Stomach (tissue), 9 donors: ENCODE measurements around the gene FAM9C. TPM values are rescaled to one million over a fixed set of nuclear protein-coding genes. Genes with fewer than 3 reads are reported as not detected.

Experiments used
- DNase-seq, 2 donors: peaks; one replicate each; pipeline versions ENCODE4 v3.0.0 to v3.0.0-alpha.2; 2013 to 2019
- H3K27ac ChIP-seq, 5 donors: fragments of 200-600 bp in 4 of 5; sonication (generic) in 4 of 5; one replicate each; pipeline ENCODE4 v1.5.1; 2013 to 2019; ENCODE audit warnings: mild to moderate bottlenecking in 1 of 5, moderate library complexity in 1 of 5
- H3K27me3 ChIP-seq, 3 donors: fragments of 200-600 bp; sonication (generic); one replicate each; pipeline ENCODE4 v1.5.1; 2017 to 2019; ENCODE audit warnings: mixed run types in 1 of 3
- H3K36me3 ChIP-seq, 4 donors: fragments of 200-600 bp; sonication (generic); 1 replicate in 3 of 4; 2 replicates in 1 of 4; pipeline ENCODE4 v1.5.1; 2016 to 2019
- H3K4me1 ChIP-seq, 4 donors: fragments of 200-600 bp; sonication (generic); one replicate each; pipeline ENCODE4 v1.5.1; 2016 to 2019
- H3K4me3 ChIP-seq, 4 donors: fragments of 200-600 bp; sonication (generic) in 3 of 4; one replicate each; pipeline ENCODE4 v1.5.1; 2016 to 2019; ENCODE audit warnings: mild to moderate bottlenecking in 1 of 4
- H3K9me3 ChIP-seq, 4 donors: fragments of 200-600 bp; sonication (generic); one replicate each; pipeline ENCODE4 v1.5.1; 2016 to 2019
- CTCF ChIP-seq, 7 experiments: fragments of 450-650 bp in 4 of 7; fragments of 200-600 bp in 3 of 7; sonication (generic) in 3 of 7; IDR thresholded peaks; one replicate each; pipeline ENCODE4 v1.5.1; 2016 to 2019; ENCODE audit warnings: antibody characterized with exemption in 7 of 7, control low read depth in 2 of 7, mild to moderate bottlenecking in 1 of 7
- EP300 ChIP-seq: sonication (generic); formaldehyde crosslinking; IDR thresholded peaks from one replicate; pipeline ENCODE4 v1.6.1; 2017; ENCODE audit warnings: antibody characterized with exemption
- POLR2A ChIP-seq, 4 donors: fragments of 450-650 bp; IDR thresholded peaks; one replicate each; pipeline ENCODE4 v1.6.1; 2016; ENCODE audit warnings: antibody characterized with exemption in 4 of 4, control low read depth in 2 of 4, mild to moderate bottlenecking in 1 of 4, moderate library complexity in 1 of 4
- POLR2AphosphoS5 ChIP-seq, 3 donors: sonication (generic); formaldehyde crosslinking; IDR thresholded peaks; one replicate each; pipeline ENCODE4 v1.6.1; 2016; ENCODE audit warnings: antibody characterized with exemption in 3 of 3
- WGBS, 5 donors: extraction: QIAGEN DNeasy Blood & Tissue Kit in 3 of 5; methylation state at CpG; one replicate each; pipeline versions ENCODE4 v1.1.5 to v1.1.7; 2013 to 2018; 5-methylcytosine and 5-hydroxymethylcytosine counted together
- intact Hi-C: fragments of 100-400 bp; cut with DNase I; formaldehyde crosslinking; loops from one replicate; pipeline ENCODE4 v1.15.1; 2023; ENCODE audit warnings: low total_unique reads
- polyA plus RNA-seq, 3 donors: library from polyadenylated mRNA; stranded (reverse); fragments of 200-250 nt; gene quantifications; one replicate each; pipeline ENCODE4 v1.2.3, GENCODE V29; 2013
- total RNA-seq, 5 donors: library from RNA; depleted of rRNA; stranded (reverse); fragments of >200 nt; gene quantifications; one replicate each; pipeline versions ENCODE4 v1.1.0 to v1.2.3, GENCODE V29; 2014 to 2016
- donor health status: healthy with polysubstance abuse.
- donor health status: Bipolar disorder and iron deficiency.
- donor health status: healthy.

The FAM9C gene
- total and polyA plus RNA-seq, 8 donors, result 0.18 to 0.31 TPM; not detected in 6

GRCh38 chrX:13046141-13046855 is 1.9 kb upstream of the FAM9C start:
- intact Hi-C loops, result no loop called here
- H3K27me3 ChIP-seq, result no peaks in the 10 kb centered on the region
- H3K27ac ChIP-seq, result no peak overlapping the region
- H3K4me1 ChIP-seq, result no peaks in the 10 kb centered on the region
- no peak overlapping the region for H3K4me3 ChIP-seq
- TF ChIP-seq CTCF (IDR thresholded peaks at IDR 0.05) (no peak), POLR2A (IDR thresholded peaks at IDR 0.05) (no peak), POLR2AphosphoS5 (IDR thresholded peaks at IDR 0.05) (no peak), EP300 (no peak)
- H3K36me3 ChIP-seq, result no peaks in the 10 kb centered on the region
- no peaks in the 10 kb centered on the region for H3K9me3 ChIP-seq
- 44 to 76% (median 63%) methylated on average over 1 of the region's 1 CpG for WGBS, 5 donors
- DNase-seq, result no peak

GRCh38 chrX:13043938-13044337 is 482 bp downstream of the FAM9C start:
- Histone ChIP-seq H3K4me3 (no peak overlapping the region), H3K36me3 (no peaks in the 10 kb centered on the region), H3K27ac (no peak overlapping the region), H3K4me1 (no peaks in the 10 kb centered on the region), H3K27me3 (no peaks in the 10 kb centered on the region), H3K9me3 (no peaks in the 10 kb centered on the region)
- TF ChIP-seq POLR2AphosphoS5 (IDR thresholded peaks at IDR 0.05), result no peak
- TF ChIP-seq CTCF (IDR thresholded peaks at IDR 0.05), result no peak
- TF ChIP-seq POLR2A (IDR thresholded peaks at IDR 0.05), result no peak
- no peak for TF ChIP-seq EP300
- intact Hi-C loops, result no loop called here
- 75 to 97% (median 90%) methylated on average over 10 to 25 of the region's 25 CpGs for WGBS, 5 donors
- no peak for DNase-seq

GRCh38 chrX:13043138-13043537 is 1.3 kb downstream of the FAM9C start:
- Histone ChIP-seq H3K4me3 (no peak overlapping the region), H3K9me3 (no peaks in the 10 kb centered on the region), H3K4me1 (no peaks in the 10 kb centered on the region), H3K27ac (no peak overlapping the region), H3K36me3 (no peaks in the 10 kb centered on the region), H3K27me3 (no peaks in the 10 kb centered on the region)
- intact Hi-C loops, result no loop called here
- TF ChIP-seq CTCF (IDR thresholded peaks at IDR 0.05), result no peak
- TF ChIP-seq EP300, result no peak
- WGBS, 5 donors, result 69 to 82% (median 80%) methylated on average over 9 to 10 of the region's 10 CpGs
- DNase-seq, result no peak

GRCh38 chrX:13036896-13037295 is 7.5 kb downstream of the FAM9C start:
- Histone ChIP-seq H3K27ac (no peak overlapping the region), H3K4me1 (no peaks in the 10 kb centered on the region), H3K27me3 (no peaks in the 10 kb centered on the region), H3K4me3 (no peak overlapping the region), H3K9me3 (no peaks in the 10 kb centered on the region), H3K36me3 (no peaks in the 10 kb centered on the region)
- intact Hi-C loops, result no loop called here
- DNase-seq, result no peak
- no peak for TF ChIP-seq POLR2AphosphoS5 (IDR thresholded peaks at IDR 0.05)
- TF ChIP-seq EP300, result no peak
- TF ChIP-seq CTCF (IDR thresholded peaks at IDR 0.05), result no peak
- TF ChIP-seq POLR2A (IDR thresholded peaks at IDR 0.05), result no peak
- 78 to 93% (median 80%) methylated on average over 3 of the region's 3 CpGs for WGBS, 5 donors
